GM19452 (cell line): ENCODE measurements around the gene PRM1.

Experiments used
- ATAC-seq: cut with Tn5 transposase; IDR thresholded peaks from one replicate; pipeline ENCODE4 v1.9.1; 2021; ENCODE audit not compliant: unreplicated experiment

PRM1 gene

DNA sequence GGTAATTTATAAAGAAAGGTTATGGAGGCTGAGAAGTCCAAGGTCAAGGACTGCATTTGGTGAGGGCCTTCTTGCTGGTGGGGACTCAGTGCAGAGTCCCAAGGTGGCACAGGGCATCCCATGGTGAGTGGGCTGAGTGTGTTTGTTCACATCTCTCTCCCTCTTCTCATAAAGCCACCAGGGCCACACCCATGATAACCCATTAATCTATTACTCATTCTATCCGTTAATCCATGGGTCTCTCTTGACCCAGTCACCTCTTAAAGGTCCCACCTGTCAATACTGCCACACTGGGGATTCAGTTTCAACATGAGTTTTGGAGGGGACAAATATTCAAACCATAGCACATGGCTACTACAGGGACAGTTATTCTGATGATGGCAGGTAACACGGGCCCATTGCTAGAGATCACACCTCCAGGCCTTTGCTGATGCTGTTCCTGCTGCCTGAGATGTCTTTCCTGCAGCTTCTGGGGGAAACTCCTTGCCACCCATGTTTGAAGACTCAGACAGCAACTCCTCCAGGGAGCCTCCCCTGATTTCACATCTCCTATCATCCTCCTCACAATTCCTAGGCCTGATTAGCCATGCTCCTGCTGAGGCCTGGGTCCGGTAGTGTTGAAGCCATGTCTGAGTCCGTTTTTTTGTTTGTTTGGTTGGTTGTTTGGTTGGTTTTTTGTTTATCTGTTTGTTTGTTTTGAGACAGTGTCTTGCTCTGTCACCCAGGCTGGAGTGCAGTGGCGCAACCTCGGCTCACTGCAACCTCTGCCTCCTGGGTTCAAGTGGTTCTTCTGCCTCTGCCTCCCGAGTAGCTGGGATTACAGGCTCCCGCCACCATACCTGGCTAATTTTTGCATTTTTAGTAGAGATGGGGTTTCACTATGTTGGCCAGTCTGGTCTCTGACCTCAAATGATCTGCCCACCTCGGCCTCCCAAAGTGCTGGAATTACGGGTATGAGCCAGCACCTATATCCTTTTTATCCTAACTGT, 41.2 kb downstream of the PRM1 start:
- ATAC-seq = no peak

DNA sequence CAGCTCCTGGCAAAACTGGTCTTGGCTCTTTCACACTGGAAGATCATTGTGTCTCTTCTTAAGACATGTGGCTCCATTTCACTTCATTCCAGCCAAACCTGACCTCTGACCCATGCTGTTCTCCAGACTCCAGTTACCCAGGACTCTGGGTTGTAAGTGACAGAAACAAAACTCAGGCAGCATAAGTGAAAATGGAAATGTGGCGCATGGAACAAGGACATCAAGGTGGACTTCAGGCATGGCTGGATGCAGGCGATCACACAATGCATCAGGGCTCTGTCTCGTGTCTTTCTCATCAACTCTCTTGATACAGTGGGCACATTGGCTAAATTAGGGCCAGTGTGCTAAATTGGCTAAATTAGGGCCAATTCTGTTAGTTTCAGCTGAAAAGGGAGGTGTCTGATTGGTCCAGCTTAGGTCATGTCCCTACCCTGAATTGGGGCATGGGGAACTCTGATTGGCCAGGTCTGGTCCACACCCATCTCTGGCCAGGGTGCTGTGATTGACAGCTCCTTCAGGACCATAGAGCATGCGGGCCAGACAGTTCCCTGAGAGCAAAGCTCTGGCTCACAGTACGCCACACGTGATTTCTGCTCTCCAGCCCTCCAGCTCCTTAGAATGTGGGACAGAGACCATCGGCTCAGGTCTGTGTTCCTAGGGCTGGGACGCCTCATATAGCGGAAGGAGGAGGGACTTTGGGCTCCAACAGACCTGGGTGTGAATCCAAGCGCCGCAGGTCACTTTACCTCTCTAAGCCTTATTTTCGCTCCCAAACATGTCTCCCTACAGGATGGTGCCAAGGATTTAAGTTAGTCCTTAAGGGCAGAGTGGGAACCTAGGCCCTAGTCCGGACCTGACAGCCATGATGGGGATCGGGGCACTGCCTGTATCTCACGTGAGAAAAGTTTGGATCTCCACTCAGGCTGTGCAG, 42.6 kb downstream of the PRM1 start:
- no peak for ATAC-seq

DNA sequence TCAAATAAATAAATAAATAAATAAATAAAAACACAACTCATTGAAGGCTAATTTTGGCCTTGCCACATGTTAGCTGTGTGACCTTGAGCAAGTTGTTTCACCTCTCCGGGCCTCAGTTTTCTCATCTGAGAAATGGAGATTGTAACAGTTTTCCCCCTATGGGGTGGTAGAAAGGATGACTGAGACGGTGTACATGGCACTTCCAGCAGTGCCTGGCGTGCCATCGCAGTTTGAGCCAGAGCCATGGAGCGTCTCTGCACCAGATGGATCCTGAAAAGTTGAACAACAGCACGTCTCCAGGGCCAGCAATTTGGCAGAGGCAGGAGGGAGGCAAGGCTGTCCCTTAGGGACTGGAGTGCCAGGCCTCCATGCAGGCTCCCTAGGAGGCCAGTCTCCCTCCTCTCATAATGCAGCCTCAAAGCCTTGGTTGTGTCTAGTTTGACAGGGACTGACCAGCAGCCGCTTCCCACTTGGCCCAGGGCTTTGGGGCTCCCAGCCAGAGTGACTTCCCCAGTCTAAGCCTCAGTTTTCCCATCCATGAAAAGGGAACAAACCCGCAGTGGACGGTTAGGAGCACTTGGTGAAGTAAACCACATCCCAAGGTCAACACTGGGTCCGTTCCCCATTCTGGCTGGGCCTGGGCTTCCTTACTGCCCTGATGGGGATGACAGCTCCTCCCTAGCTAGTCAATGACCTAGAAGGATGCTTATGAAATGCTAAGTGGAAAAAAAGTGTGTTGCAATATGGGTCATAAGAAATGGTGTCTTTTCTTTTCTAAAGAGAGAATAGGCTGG, 44.5 kb downstream of the PRM1 start:
- ATAC-seq = no peak

DNA sequence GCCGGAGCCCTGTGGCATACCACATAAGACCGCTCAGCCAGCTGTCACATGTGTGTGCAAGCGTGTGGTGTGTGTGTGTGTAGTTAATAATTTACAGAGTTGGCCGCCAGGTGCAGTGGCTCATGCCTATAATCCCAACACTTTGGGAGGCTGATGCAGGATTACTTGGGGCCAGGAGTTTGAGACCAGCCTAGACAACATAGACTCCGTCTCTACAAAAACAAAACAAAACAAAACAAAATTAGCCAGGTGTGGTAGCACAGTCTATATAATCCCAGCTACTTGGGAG, 45.5 kb downstream of the PRM1 start:
- no peak for ATAC-seq

DNA sequence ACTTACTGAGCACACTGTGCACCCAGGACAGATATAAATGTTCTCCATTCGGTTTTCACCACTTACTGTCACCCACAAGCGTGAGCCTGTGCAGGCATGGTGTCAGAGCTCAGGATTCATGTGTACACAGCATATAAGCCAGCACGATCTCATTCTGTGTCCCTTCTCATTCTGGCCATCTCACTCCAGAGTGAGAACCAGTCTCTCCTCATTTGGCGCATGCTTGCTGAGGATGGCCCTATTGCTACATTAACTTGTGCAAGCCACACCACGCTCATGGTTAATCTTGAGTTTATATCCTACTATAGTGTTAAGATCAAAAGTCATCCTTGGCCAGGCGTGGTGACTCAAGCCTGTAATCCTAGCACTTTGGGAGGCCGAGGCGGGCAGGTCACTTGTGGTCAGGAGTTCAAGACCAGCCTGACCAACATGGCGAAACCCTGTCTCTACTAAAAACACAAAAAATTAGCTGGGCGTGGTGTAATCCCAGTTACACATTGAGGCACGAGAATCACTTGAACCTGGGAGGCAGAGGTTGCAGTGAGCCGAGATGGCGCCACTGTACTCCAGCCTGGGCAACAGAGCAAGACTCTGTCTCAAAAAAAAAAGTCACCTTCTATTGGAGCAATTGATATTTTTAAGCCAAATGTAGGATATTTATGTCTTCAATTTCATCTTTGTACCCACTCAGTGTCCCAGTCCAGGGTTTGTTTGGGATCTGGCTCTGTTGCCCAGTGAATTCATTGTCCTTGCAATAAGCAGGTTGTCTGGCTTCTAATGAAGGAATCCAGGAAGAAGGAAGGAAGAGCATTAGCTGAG, 46.0 kb downstream of the PRM1 start:
- ATAC-seq = no peak

DNA sequence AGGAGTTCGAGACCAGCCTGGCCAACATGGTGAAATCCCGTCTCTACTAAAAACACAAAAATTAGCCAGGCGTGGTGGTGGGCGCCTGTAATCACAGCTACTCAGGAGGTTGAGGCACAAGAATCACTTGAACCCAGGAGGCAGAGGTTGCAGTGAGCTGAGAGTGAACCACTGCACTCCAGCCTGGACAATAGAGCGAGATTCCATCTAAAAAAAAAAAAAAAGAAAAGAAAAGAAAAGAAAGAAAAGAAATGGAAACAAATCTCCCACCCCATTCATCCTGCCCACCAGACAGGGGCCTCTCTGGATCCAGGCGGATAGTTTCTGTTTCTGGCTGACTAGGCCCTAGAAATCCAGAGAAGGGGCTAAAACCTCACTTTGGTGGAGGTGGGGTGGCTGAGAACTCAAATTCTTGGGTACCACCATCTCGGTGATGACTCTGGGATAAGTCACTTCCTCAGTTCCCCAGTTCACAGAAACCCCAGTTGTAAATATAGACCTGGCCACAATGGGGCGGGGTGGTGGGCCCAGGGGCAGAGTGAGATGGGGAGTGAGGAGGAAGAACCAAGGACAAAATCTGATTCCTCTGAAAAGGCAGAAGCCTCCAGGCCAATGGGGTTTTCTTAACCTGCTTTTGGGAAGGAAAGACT, 47.3 kb downstream of the PRM1 start:
- ATAC-seq = no peak

DNA sequence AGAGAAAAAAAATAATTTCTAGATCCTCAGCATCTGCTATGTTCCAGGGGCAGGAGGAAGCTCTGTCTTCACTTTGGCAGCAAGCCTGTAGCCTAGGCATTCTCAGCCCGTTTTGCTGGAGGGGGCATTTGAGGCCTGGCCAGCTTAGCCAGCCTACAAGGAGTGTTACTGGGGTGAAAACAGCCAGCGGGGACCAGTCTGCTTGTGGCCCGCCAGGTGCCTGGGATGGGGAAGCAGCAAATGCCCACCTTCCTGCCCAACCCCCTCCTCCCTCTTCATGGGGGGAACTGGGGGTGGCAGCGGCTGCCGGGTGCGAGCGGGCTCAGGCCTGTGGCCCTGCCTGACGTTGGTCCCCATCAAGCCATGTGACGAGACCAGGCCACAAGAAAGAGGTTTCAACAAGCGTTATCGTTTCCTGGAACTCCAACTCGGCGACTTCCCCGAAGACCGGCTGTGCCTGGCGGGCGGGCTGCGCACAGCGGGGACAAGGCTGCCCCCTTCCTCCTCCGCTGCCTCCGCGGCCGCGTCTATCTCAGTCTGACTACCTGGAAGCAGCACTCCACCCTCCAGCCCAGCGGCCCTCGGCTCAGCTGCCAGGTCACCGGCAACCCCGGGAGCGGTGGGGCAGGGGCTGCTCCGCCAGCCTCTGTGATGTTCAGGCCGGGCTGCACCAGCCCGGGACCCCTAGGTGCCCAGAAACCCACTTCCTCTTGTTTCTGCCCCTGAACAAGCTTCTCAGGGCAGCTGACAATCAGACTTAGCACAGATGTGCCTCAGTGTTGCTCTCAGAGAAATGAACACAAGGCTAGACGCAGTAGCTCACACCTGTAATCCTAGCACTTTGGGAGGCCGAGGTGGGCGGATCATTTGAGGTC, 48.0 kb downstream of the PRM1 start:
- ATAC-seq = peak; percentile 50

DNA sequence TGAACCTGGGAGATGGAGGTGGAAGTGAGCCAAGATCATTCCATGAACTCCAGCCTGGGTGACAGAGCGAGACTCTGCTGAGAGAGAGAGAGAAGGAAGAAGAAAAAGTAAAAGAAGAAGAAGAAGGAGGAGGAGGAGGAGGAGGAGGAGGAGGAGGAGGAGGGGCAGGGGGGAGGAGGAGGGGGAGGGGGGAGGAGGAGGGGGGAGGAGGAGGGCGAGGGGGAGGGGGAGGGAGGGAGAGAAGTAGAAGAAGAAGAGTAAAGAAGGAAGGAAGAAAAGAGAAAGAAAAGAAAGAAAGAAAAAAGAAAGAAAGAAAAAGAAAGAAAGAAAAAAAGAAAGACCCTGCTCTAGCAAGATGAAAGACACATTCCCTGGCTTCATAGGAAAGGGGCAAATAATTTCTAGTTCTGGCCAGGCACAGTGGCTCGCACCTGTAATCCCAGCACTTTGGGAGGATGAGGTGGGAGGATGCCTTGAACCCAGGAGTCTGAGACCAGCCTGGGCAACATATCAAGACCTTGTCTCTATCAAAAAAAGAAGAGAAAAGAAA, 48.8 kb downstream of the PRM1 start:
- ATAC-seq = no peak

DNA sequence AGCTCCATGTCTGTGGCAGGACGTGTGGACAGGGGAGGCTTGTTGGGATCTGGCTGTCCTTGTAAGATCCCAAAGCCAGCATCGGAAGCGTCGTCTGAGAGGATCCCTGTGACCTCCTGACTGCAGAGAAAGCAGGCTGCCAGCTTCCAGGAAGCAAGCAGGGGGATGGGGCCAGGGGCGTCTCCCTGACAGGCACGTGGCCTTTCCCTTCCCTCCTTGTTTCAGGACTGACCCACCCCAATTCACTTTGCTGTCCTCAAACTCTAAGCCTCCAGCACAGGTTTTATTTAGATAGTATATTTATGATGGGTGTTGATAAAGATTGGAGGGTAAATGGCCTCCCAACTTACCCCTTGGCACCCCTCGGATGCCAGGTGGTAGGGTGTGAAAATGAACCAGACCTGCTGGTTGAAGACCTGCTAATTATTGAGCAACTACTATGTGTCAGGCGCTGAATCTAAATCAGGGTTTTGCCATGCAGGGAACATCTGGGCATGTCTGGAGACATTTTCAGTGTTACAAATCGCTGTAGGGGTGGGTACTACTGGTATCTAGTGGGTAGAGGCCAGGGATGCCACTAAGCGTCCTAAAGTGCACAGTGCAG, 49.7 kb downstream of the PRM1 start:
- no peak for ATAC-seq
